HG03196 (cell line): Measurements from ENCODE around the gene CCDC148.

Experiments
- ATAC-seq: cut with Tn5 transposase; IDR thresholded peaks from one replicate; pipeline ENCODE4 v1.9.1; 2021; ENCODE audit not compliant: unreplicated experiment

CCDC148 gene

DNA sequence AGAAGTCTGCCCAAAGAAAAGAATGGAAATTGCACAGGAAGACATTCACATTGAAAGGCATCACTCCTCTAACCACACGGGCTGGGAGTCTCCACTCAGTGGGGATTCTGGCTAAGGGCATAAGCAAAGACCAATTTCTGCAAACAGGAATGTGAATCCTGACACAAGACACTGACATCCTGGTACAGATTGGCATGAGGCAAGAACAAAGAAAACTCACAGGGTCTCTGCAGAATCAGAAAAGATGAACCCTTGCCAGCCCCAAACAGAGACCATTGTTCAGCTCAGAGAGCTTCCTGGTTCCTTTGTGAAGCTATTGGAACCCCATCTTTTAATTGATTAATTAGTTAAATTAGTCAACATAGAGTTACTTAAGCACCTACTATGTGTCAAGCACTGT is 272.6 kb downstream of the CCDC148 start:
- no peak for ATAC-seq

DNA sequence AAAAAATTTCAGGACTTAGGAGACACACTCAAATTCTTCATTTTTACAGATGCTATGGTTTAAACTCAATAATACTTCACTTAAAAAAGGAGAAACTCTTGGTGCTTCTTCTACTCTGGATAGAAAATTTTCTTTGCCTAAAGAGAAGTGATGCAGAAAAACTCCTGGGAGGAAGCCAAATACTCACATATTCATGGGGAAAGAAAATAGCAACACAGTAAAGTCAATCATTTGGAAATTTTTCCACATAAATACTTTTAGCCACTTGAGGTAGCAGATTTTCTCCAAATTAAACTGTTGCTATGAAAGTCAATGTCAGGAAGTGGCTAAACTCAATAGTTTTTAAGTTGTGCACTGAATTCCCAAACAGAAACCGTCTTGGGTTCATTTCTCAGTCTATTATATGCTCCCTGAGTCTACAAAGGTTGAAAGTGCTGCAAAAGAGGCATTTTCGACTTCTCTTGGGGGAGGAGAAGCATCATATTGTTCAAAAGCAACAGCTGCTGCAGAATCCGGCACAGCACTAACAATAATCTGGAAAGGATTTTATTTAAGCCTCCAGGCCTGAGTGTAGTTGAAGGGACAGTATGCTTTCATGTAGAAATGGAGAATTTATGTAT is 273.8 kb downstream of the CCDC148 start:
- no peak for ATAC-seq

DNA sequence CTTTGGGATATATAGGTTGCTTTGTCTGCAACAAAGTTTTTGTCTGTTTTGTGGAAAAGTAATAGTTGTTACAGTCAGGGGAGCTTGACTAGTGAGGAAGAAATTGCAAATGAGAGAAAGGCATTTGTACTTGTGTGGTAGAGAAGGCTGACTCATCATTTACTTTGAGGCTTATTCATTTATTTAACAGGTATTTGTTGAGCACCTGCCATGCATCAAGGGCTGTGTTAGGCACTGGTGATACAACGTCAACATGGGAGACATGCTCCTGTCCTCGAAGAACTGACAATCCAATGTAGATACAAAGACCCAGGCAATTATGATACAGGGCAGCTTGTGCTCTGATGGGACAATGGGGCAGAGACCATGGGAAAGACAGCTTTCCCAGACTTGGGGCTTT is 275.4 kb downstream of the CCDC148 start:
- ATAC-seq: no peak

DNA sequence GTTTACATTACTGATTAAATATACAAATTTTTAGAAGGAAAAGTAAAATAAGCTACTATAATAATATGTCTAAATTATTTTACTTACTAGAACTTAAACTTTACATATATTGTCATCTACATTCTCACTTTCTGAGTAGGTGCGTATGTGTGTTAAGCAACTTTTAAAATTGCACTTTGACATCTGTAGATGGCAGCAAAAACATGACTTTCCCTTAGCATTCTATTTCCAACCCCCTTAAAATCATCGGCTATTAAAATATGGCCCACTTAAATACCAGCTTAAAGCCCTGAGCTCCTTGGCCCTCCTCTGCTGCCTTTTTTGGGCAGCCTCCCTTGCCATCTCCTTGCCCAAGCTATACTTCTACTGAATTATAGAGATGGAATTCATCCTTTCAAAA is 276.9 kb downstream of the CCDC148 start:
- ATAC-seq: no peak

DNA sequence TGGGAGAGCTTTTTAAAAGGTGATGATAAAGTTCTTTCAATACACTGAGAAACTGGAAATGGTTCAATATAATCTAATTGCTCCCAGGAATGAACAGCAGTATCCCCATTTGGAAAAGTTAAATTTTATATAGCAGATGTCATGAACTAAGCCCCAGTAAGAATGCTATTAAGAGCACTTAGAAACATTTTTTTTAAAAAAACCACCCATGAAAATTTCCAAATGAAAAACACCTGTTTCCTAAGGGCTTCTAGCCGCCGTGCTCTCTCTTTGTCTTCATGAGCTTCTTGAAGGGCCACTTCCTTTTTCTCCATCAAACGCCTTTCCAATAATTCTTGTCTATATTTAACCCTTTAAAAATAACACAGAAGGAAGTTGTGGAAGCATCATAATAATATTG is 277.9 kb downstream of the CCDC148 start:
- ATAC-seq: no peak

DNA sequence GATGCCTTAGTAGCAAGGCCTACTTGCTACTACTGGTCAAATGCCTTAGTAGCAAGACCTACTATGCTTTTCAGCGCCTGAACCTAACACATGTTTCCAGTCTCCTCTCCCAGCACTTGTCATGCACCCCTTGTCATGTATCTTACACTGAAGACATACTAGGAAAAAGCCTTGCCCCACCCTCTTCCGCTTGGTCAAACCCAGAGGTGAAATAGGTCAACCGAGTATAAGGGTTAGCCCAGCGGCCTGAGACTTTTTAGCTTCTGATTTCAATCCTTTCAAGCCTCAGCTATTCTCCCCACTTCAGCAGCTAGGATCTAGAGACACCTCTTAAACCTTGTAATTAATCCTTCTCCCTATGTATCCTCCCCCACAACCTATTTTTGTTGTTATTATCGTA is 281.6 kb downstream of the CCDC148 start:
- ATAC-seq: no peak

DNA sequence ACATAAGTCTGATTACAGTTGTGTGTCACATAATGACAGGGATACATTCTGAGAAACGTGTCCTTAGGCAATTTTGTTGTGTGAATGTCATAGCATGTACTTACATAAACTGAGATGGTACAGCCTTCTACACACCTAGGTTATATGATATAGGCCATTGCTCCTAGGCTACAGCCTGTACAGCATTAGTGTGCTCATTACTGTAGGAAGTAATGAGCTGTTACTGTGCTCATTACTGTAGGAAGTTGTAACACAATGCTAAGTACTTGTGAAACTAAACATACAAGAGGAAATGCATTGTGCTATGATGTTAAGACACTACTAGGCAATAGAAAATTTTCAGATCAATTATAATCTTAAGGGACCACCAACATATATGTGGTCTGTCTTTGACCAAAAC is 282.1 kb downstream of the CCDC148 start:
- ATAC-seq: no peak

DNA sequence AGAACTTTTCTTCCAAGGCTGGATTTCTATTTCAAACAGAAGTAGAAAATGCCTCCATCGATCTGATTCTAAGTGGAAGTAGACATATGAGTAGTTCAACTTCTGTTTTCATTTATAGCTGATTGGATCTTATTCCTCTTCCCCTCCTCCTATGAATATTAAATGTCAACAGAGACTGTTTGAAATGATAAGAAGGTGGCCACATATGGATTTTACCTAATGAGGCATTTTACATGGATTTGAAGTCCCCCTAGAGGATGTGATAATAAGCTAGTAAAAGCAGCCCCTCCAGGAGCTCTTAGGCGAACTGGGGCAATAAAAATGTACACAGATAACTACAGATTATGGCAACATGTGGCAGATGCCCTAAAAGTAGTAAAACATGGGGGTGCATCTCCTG is 283.8 kb downstream of the CCDC148 start:
- ATAC-seq: no peak

DNA sequence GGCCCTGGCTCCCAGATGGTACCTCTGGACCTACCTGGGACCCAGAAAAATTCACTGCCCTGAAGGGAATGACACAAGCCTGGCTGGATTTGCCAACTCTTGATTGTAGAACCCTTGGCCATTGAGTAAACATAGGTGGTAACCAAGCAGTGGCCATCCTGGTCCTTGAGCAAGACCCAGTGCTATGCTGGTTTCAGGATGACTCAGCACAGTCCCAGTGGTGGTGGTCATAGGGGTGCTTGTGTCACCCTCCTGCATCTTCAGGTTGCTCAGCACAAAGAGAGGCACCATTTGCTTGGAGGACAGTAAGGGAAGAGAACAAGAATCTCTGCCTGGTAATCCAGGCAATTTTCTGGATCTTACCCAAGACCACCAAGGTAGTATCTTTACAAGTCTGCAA is 302.0 kb downstream of the CCDC148 start:
- ATAC-seq: no peak

DNA sequence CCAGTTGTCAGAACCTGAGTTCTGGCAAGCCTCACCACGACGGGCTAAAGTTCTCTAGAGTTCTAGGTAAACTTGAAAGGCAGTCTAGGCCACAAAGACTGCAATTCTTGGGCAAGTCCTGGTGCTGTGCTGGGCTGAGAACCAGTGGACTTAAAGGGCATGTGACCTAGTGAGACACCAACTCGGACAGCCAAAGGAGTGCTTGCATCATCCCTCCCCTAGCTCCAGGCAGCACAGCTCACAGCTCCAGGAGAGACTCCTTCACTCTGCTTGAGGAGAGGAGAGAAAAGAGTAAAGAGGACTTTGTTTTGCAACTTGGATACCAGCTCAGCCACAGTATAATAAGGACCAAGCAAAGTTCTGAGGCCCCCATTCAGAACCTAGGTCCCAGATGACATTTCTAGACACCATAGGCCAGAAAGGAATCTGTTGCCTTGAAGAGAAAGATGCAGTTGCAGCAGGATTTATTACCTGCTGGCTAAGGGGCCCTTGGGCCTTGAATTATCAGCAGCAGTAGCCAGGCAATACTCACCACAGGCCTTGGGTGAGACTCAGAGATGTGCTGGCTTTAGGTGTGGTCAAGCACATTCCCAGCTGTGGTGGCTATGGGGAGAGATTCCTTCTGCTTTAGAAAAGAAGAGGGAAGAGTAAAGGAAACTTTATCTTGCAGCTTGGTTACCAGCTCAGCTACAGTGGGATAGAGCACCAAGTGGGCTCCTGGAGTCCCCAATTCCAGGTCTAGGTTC is 303.1 kb downstream of the CCDC148 start:
- ATAC-seq: no peak

DNA sequence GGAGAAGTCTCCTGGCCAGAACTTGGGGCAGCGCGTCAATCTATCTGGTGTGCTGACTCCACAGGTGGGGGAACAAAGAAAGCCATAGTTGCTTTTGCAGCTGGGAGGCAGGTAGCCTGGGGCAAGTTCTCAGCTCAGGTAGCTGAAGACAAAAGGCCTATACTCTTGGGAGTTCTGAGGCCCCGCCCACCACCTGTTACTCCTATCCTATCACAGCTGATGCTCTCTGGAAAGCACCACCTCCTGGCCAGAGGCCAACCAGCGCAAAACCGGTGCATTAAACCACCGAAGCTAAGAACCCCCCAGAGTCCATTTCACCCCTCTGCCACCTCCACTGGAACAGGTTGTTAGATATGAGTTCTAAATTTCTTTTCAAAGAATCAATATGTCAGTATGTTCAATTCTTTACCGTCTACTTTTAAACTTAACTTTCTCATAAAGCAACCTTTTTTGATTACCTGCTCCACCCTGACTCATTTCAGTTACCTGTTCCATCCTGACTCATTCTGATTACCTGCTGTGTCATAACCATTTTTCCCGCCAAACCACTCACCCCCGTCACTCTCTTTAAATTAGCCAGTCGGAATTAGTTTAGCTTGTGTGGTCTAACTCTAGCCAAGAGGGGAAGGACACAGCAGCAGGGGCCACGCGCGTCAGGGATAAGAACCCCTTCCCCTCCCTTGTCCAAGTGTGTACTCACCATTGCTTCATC is 311.5 kb downstream of the CCDC148 start:
- ATAC-seq: no peak

DNA sequence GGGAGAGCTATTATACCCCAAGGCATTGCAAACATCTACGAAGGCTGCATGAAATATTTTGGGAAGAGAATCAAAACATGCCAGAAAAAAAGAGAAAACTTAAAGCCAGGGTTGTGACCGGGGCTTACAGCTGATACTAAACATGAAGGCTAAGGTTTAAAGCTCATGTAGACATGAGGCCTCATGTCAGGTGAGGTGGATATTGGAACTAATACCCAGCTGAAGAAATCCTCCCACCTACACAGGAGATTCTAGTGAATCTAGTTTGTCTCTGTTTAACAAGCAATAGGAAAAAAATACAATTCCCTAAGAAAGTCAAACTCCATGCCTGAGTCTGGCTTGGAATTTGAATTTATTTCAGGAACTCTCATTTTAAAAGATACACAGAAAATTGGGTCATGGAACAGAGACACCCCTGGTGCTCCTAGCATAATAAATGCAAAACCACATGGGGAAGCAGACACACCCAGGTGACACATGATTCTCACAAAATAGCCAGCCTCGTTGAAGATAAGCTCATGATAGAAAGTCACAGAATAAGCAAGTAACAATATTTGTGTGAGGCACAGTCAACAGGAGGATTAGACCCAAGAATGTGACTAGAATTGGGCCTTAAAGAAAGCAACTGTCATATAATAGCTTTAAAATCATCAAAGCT is 312.7 kb downstream of the CCDC148 start:
- no peak for ATAC-seq

DNA sequence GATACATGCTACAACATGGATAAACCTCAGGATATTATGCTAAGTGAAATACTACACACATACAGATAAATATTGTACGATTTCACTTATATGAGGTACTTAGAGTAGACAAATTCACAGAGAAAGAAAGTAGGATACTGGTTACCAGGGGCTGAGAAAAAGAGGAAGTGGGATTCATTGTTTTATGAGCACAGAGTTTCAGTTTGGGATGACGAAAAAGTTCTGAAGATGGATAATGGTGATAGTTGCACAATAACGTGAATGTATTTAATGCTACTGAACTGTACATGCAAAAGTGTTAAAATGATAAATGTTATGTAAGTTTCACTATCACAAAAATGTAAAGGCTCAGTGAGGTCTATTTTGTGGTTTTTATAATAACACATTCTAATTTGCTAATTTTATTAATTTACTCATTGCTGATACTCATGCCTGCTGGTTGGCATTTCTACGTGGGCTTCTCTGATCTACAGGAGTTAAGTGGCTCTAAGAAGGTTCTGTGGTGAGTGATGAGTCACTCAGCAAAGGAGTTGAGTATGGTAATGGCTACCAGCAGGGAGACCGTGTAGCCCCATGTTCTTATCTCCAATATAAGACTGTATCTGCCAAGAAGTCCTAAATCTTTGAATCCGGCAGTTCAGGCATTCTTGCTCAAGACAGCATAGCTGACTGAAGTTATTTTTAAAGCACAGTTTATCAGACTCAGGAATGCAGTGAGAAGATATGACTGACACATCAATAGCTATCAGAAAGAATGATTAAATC is 313.8 kb downstream of the CCDC148 start:
- no peak for ATAC-seq

DNA sequence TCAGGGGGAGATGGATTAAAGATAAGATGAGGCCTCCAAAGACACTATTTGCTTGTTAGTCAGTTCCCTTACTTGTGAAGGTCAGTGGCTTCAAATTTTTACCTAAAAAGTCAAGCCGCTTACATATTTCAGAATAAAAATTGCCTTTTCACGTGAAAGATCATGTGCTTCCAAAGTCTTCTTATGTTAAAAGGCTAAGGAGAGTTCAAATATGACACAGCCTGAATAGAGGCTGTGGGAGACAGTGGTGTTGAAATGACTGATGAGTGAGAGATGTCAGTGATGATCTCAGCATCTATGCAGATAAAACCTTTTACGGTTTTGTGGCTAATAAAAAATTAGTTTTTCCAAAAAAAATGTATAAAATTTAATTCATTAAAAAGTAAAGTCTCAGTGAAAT is 314.4 kb downstream of the CCDC148 start:
- ATAC-seq: no peak

DNA sequence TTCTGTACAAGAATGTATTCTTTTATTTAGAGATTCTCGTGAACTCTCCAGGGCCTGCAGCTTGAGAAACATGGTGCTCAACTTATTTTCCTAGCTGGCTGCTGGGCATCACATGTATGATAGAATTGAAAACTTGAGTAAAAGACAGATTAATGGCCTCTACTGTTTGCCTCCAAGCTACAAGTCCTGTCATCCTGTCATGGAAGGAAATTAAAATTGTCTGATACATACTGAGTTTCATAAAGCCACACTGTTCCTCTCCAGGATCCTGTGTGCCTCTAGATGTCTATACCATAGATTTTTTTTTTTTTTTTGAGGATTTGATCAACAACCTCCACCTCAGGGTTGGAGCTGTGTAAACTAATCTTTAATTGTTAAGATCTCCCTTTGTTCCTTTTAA is 316.4 kb downstream of the CCDC148 start:
- ATAC-seq: no peak

DNA sequence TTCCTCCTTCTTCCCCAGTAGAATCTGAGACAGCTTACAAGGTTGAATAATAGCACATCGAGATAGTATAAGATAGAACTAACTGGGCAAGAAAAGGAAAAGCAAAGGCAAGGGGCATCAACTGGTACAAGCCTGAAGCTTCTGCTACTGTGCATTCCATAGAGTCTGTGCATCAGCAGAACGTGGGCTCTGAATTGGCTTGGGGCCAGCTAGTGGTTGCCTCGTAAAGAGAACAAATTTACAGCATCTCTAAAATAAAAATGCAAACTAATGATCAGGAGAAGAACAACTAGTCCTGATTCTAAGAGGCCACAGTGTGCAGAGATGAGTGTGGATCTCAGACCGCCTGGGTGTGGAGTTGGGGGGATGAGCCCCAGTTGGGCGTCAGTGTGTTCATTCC is 318.3 kb downstream of the CCDC148 start:
- ATAC-seq: no peak

DNA sequence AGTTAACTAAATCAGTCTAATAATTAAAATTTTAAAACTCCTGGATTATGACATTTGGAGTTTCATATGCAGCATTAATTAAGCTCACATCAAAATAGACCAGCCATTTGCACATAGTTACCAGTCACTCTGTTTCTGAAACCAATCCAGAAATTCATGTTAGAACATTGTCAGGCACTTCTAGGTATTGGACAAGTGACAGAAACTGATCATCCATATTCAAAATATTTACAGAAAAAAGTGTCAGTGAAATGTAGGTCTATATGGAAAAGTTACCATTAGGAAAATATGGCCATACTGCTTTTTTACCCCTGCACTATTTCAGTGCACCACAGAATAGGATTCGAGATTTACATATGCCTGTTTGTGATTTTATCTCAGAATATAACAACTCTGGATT is 321.5 kb downstream of the CCDC148 start:
- ATAC-seq: no peak

DNA sequence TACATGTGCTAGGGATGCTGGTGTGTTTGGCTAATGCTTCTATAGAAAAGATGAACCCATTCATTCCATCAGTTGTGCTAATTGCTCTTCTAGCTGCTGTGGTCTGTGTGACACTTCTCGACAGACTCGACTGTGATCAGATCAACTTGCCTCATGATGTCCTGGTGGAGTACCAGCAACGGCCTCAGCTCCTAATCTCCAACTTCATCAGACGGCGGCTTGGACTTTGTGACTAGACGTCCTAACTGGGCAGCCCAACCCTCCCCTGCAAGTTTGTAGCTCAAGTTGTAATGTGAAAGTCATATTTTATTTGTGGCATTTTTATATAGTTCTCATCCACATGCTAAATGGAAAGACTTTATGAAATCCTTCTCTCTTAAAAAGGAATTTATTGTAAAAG is 321.9 kb downstream of the CCDC148 start:
- no peak for ATAC-seq

DNA sequence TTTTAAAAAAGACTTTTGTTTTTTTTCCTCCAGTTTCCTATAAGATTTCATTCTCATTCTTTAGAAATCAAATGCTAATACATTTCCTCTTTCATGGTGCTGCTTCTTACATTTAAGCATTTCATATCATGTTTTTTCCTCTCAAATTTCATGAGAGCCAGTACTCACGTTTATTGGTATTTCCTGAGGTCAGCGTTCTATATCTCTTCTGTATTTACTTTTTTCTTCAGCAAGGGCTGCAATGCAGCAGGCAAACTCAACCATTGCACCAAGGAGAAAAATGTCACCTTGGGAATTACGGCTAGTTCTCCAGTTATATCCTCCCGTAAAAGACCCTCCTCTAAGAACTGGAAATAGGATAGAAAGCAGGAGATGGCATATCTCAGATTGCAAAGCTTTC is 322.5 kb downstream of the CCDC148 start:
- ATAC-seq: no peak

DNA sequence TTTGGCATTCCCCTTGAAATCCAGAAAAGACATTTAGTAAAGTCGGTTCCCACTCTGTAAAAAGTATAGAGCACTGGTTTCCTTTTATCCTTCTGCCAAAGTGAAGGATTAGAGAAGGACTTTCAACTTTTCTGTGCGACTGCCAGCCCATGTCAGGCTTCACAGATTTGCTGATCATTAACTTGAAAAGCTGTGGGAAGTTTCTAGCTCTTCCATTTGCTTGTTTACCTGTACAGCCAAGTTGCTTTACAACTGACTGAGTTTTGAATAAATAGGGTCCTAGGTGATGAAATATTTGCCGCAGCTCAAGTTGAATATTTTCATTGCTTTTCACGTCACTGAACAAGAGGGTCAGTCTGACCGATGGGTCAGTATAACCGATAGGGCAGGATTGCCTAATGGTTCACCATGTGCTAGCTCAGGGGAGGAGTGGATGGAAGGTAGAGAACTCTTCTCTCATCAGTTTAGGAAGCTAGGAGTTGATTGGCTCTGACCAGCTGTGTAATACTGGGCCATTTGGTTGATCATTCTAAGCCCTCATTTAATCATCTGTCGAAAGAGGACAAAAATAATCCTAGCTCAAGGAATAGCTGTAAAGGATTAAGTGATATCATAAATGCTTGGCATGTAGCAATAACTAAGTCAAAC is 324.5 kb downstream of the CCDC148 start:
- ATAC-seq: no peak

DNA sequence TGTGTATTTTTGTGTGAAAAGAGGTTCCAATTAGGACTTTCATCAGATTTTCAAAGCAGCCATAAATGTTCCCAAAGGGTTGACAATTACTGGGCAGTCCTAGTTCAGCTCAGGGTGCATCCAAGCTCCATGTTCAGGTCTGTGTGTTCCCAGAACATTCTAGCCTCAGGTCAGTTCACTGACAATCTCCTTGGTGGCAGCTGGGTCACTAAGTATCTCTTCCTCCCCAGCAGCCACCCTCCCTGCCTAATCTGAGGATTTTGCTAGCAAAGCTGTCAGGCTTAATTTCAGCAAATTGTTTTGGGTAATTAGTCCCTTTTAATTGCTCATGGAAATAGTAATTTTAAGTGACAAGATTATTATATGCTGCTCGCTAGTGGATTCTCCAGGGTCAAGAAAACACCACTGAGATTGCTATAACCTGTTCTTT is 325.1 kb downstream of the CCDC148 start:
- no peak for ATAC-seq
